Measurements from ENCODE around the gene COPG2.
A peak's percentile ranks its signal among the peaks of the same experiment; 100 is the strongest.

COPG2 gene

GRCh38 chr7:130673066-130673465 is 4.5 kb upstream of the COPG2 start:
- no peak overlapping the region for H3K4me3 Mint-ChIP-seq

GRCh38 chr7:130672146-130672545 is 3.6 kb upstream of the COPG2 start:
- no peaks in the 10 kb centered on the region for H3K36me3 Mint-ChIP-seq (ENCODE audit: low read depth)
- no peak for ATAC-seq
- no peak for DNase-seq
- peaks cover 17% of the 10 kb centered on the region for H3K27me3 Mint-ChIP-seq
- no peaks in the 10 kb centered on the region for H3K9me3 Mint-ChIP-seq
- no peak overlapping the region for H3K27ac Mint-ChIP-seq
- H3K4me3 Mint-ChIP-seq = no peak overlapping the region
- peaks cover 17% of the 10 kb centered on the region for H3K4me1 Mint-ChIP-seq

More at GRCh38 chr7:130673066-130673465, 4.5 kb upstream of the COPG2 start:
- no peak for ATAC-seq
- no peaks in the 10 kb centered on the region for H3K36me3 Mint-ChIP-seq (ENCODE audit: low read depth)
- peaks cover 20% of the 10 kb centered on the region for H3K27me3 Mint-ChIP-seq
- peaks cover 9% of the 10 kb centered on the region for H3K4me1 Mint-ChIP-seq
- DNase-seq = no peak
- H3K27ac Mint-ChIP-seq = no peak overlapping the region
- H3K9me3 Mint-ChIP-seq = no peaks in the 10 kb centered on the region

- H3K27ac Mint-ChIP-seq = peak overlapping the region; percentile 62
- peak overlapping the region; percentile 81 for H3K4me3 Mint-ChIP-seq
- H3K4me1 Mint-ChIP-seq = peaks cover 17% of the 10 kb centered on the region
- ATAC-seq (no peak), DNase-seq (no peak)
- peaks cover 13% of the 10 kb centered on the region for H3K27me3 Mint-ChIP-seq
- peaks cover 4% of the 10 kb centered on the region for H3K36me3 Mint-ChIP-seq (ENCODE audit: low read depth)
- H3K9me3 Mint-ChIP-seq = no peaks in the 10 kb centered on the region
Measured at GRCh38 chr7:130669085-130669700, 645 bp upstream of the COPG2 start.

DNA sequence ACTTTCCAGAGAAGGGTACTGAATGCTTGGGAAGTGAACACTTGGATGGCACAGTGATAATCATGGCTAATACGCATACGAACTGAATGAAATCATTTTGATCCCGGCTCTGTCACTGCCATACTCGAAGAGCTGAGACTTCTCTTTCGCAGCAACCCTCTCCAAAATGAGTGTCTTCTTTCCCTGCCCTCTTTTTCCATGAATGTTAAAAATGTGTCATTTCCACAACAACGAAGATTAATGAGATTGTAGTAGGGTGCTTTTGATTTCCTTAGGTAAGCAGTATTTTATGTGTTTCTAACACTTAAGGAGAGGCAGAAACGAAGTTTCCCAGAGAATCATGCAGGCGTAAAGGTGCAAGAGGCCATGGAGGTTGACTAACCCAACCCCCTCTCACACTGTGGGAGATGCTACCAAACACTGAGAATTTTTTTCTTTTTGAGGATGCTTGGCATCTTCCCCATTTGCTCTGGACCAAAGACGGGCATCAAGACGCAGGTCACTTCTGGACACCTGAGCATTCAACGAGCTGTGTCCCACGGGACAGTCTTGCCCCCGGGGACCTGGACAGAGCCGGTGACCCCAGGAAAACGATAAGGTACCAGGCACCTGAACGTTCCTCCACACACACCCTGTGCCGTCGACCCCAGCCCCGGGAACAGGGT is 823 bp downstream of the COPG2 start:
- H3K36me3 Mint-ChIP-seq (ENCODE audit: low read depth) = peaks cover 7% of the 10 kb centered on the region
- H3K4me1 Mint-ChIP-seq = peaks cover 17% of the 10 kb centered on the region
- H3K4me3 Mint-ChIP-seq = peak overlapping the region; percentile 82
- DNase-seq (no peak), ATAC-seq (no peak)
- H3K27me3 Mint-ChIP-seq = peaks cover 6% of the 10 kb centered on the region
- H3K27ac Mint-ChIP-seq = peak overlapping the region; percentile 57
- H3K9me3 Mint-ChIP-seq = no peaks in the 10 kb centered on the region

DNA sequence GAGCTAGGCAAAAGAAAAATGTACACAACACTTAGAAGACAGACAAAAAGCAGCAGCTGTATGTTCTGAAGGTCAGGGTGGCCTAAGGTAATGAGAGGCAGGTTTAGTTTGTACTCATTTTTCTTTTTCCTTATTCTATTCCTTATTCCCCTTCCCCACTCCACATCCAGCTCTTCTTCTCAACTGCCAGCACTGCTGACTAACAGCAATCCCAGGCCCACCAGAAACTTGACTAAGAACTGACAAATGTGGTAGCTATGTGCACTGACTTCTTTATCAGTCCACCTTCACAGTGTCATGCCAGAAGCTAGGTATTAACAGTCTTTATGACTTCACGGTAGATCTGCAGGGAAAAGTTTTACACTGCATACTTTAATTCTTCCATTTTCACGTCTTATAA is 6.1 kb downstream of the COPG2 start:
- H3K27ac Mint-ChIP-seq = no peak overlapping the region
- peaks cover 27% of the 10 kb centered on the region for H3K36me3 Mint-ChIP-seq (ENCODE audit: low read depth)

DNA sequence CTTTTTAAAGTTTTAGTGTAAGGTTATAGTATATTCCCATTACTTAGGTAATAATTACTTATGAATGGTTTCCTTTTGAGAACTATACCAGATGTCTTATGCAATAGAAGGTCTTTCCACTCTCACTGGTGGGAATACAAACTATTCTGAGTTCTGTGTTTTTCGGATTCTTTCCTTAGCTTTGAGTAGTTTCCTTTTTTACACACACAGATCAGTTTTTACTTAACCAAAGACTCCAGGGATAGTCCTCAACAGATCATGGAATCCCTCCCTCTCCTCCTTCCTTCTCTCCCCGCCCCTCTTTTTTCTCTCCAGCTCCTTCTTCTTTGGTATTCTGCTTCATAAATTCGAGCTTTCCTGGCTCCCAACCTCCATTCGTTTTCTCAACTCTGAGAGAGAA is 13.3 kb downstream of the COPG2 start:
- ATAC-seq (no peak), DNase-seq (no peak)
- H3K4me1 Mint-ChIP-seq = peaks cover 15% of the 10 kb centered on the region
- no peaks in the 10 kb centered on the region for H3K27me3 Mint-ChIP-seq
- no peaks in the 10 kb centered on the region for H3K9me3 Mint-ChIP-seq
- peaks cover 32% of the 10 kb centered on the region for H3K36me3 Mint-ChIP-seq (ENCODE audit: low read depth)
- no peak overlapping the region for H3K4me3 Mint-ChIP-seq
- H3K27ac Mint-ChIP-seq = no peak overlapping the region

More for the DNA sequence above, 6.1 kb downstream of the COPG2 start:
- Mint-ChIP-seq H3K27me3 (no peaks in the 10 kb centered on the region), H3K9me3 (no peaks in the 10 kb centered on the region), H3K4me1 (peaks cover 3% of the 10 kb centered on the region), H3K4me3 (no peak overlapping the region)
- no peak for DNase-seq
- no peak for ATAC-seq

GRCh38 chr7:130654850-130655249 is 13.7 kb downstream of the COPG2 start:
- H3K4me3 Mint-ChIP-seq = no peak overlapping the region
- DNase-seq = no peak
- peaks cover 32% of the 10 kb centered on the region for H3K36me3 Mint-ChIP-seq (ENCODE audit: low read depth)
- H3K27me3 Mint-ChIP-seq = no peaks in the 10 kb centered on the region
- no peak overlapping the region for H3K27ac Mint-ChIP-seq
- peaks cover 3% of the 10 kb centered on the region for H3K9me3 Mint-ChIP-seq
- ATAC-seq = no peak
- peaks cover 19% of the 10 kb centered on the region for H3K4me1 Mint-ChIP-seq

DNA sequence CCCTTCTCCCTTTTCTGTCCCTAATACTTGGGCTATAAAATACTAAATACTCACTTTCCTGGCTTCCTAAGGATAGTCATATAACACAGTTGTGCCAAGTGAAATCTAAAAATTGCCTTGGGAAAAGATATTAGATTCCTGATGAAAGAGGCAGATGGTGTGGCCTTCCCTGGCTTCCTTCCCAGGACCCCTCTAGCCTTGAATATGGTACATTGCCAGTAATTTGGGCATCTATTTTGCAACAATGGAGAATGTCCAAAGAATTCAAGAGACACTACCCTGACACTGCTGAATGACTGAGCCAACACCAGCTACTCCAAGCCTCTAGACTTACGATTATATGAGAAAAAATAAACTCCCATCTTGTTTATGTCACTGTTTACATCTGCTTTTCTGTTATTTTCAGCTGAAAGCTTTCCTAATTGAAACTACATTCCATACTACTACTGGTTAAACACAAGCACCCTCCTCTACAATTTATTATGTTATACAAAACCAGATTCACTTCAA is 17.9 kb downstream of the COPG2 start:
- no peaks in the 10 kb centered on the region for H3K27me3 Mint-ChIP-seq
- no peak overlapping the region for H3K27ac Mint-ChIP-seq
- ATAC-seq (no peak), DNase-seq (no peak)
- H3K4me1 Mint-ChIP-seq = peaks cover 44% of the 10 kb centered on the region
- peaks cover 20% of the 10 kb centered on the region for H3K9me3 Mint-ChIP-seq
- no peak overlapping the region for H3K4me3 Mint-ChIP-seq
- peaks cover 51% of the 10 kb centered on the region for H3K36me3 Mint-ChIP-seq (ENCODE audit: low read depth)

- H3K9me3 Mint-ChIP-seq = peaks cover 20% of the 10 kb centered on the region
- H3K27ac Mint-ChIP-seq = peak overlapping the region; percentile 88
- peak; percentile 98 for ATAC-seq
- H3K36me3 Mint-ChIP-seq (ENCODE audit: low read depth) = peaks cover 57% of the 10 kb centered on the region
- DNase-seq = peak; percentile 9
- peaks cover 43% of the 10 kb centered on the region for H3K4me1 Mint-ChIP-seq
- H3K27me3 Mint-ChIP-seq = no peaks in the 10 kb centered on the region
- H3K4me3 Mint-ChIP-seq = peak overlapping the region; percentile 39
Measured at GRCh38 chr7:130649004-130649790, 19.4 kb downstream of the COPG2 start.

- peak overlapping the region; percentile 39 for H3K4me3 Mint-ChIP-seq
- ATAC-seq = no peak
- H3K27me3 Mint-ChIP-seq = no peaks in the 10 kb centered on the region
- H3K4me1 Mint-ChIP-seq = peaks cover 36% of the 10 kb centered on the region
- H3K27ac Mint-ChIP-seq = peak overlapping the region; percentile 88
- H3K9me3 Mint-ChIP-seq = peaks cover 22% of the 10 kb centered on the region
- H3K36me3 Mint-ChIP-seq (ENCODE audit: low read depth) = peaks cover 56% of the 10 kb centered on the region
- DNase-seq = no peak
Measured at GRCh38 chr7:130648580-130648979, 20.0 kb downstream of the COPG2 start.

- Mint-ChIP-seq H3K27me3 (no peaks in the 10 kb centered on the region), H3K36me3 (ENCODE audit: low read depth) (peaks cover 40% of the 10 kb centered on the region), H3K4me1 (peaks cover 15% of the 10 kb centered on the region), H3K4me3 (no peak overlapping the region), H3K9me3 (peaks cover 9% of the 10 kb centered on the region), H3K27ac (no peak overlapping the region)
- DNase-seq (no peak), ATAC-seq (no peak)
Measured at GRCh38 chr7:130642383-130642782, 26.2 kb downstream of the COPG2 start.

- ATAC-seq = no peak
- Mint-ChIP-seq H3K4me1 (peaks cover 12% of the 10 kb centered on the region), H3K27ac (no peak overlapping the region), H3K36me3 (ENCODE audit: low read depth) (peaks cover 40% of the 10 kb centered on the region), H3K27me3 (no peaks in the 10 kb centered on the region), H3K4me3 (no peak overlapping the region), H3K9me3 (peaks cover 13% of the 10 kb centered on the region)
- DNase-seq = no peak
Measured at GRCh38 chr7:130641497-130641896, 27.1 kb downstream of the COPG2 start.

DNA sequence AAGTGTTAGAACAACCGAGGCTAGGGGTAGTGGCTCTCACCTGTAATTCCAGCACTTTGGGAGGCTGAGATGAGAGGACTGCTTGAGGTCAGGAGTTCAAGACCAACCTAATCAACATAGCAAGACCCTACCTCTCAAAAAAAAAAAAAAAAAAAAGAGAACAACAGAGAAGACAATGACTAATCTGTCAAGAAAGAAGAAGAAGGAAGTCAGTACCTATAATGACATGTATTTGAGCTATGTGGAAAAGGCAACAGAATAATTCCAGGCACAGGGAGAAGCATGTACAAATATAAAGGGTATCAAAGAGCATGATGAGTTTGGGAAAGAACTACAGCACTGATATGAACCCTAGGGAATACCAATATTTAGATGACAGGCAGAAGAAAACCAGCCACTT is 27.5 kb downstream of the COPG2 start:
- DNase-seq = no peak
- no peak for ATAC-seq
- H3K4me1 Mint-ChIP-seq = peaks cover 12% of the 10 kb centered on the region
- H3K9me3 Mint-ChIP-seq = peaks cover 16% of the 10 kb centered on the region
- H3K36me3 Mint-ChIP-seq (ENCODE audit: low read depth) = peaks cover 35% of the 10 kb centered on the region
- no peaks in the 10 kb centered on the region for H3K27me3 Mint-ChIP-seq
- no peak overlapping the region for H3K4me3 Mint-ChIP-seq
- peak overlapping the region; percentile 10 for H3K27ac Mint-ChIP-seq

- Mint-ChIP-seq H3K36me3 (ENCODE audit: low read depth) (peaks cover 26% of the 10 kb centered on the region), H3K9me3 (peaks cover 30% of the 10 kb centered on the region), H3K27me3 (no peaks in the 10 kb centered on the region), H3K27ac (no peak overlapping the region), H3K4me3 (no peak overlapping the region), H3K4me1 (peaks cover 12% of the 10 kb centered on the region)
- DNase-seq (no peak), ATAC-seq (no peak)
Measured at GRCh38 chr7:130639388-130639787, 29.2 kb downstream of the COPG2 start.

GRCh38 chr7:130632111-130632510 is 36.4 kb downstream of the COPG2 start:
- Mint-ChIP-seq H3K4me1 (no peaks in the 10 kb centered on the region), H3K27ac (no peak overlapping the region), H3K36me3 (ENCODE audit: low read depth) (peaks cover 16% of the 10 kb centered on the region), H3K27me3 (no peaks in the 10 kb centered on the region), H3K9me3 (peaks cover 72% of the 10 kb centered on the region), H3K4me3 (no peak overlapping the region)
- ATAC-seq (no peak), DNase-seq (no peak)
